Measurements from ENCODE around the gene INSC. TPM values are rescaled to one million over a fixed set of nuclear protein-coding genes. Genes with fewer than 3 reads are reported as not detected.

Gene INSC
- total and polyA plus RNA-seq, 12 donors = 0.19 to 0.76 (median 0.60) TPM; not detected in 4

DNA sequence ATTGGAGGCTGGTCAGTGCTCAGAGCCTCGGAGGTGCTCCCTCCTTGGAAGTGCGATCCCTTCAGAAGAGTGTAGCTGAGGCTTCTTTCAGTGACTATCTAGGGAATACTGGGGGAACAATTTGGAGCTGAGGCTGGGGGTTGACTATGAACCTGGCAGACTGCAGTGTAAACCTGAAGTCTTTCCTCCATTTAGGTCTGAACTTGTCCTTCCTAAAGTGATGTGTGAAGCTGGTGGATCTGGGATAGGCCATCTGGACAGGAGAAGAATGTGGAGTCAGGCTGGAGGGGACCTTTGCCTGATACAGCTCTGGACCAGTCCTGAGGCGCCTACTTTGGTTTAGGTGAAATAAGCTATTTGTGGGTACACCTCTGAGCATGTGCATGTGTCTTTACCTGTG lies 3.5 kb upstream of the INSC start:
- H3K27ac ChIP-seq = no peak overlapping the region
- ATAC-seq (no peak), DNase-seq (no peak)
- WGBS, 2 donors = 90 to 91% methylated on average over 3 of the region's 3 CpGs
- intact Hi-C loops (cut with DNase I) = no loop called here
- H3K27me3 ChIP-seq = peaks cover 0 to 21% (median 17%) of the 10 kb centered on the region in 7 donors
- TF ChIP-seq, protein P1, sequence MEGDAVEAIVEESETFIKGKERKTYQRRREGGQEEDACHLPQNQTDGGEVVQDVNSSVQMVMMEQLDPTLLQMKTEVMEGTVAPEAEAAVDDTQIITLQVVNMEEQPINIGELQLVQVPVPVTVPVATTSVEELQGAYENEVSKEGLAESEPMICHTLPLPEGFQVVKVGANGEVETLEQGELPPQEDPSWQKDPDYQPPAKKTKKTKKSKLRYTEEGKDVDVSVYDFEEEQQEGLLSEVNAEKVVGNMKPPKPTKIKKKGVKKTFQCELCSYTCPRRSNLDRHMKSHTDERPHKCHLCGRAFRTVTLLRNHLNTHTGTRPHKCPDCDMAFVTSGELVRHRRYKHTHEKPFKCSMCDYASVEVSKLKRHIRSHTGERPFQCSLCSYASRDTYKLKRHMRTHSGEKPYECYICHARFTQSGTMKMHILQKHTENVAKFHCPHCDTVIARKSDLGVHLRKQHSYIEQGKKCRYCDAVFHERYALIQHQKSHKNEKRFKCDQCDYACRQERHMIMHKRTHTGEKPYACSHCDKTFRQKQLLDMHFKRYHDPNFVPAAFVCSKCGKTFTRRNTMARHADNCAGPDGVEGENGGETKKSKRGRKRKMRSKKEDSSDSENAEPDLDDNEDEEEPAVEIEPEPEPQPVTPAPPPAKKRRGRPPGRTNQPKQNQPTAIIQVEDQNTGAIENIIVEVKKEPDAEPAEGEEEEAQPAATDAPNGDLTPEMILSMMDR (IDR thresholded peaks at IDR 0.05) = no peak
- H3K4me1 ChIP-seq = peaks cover 0 to 9% (median 0%) of the 10 kb centered on the region in 9 donors
- H3K4me3 ChIP-seq = no peak overlapping the region
- no peaks in the 10 kb centered on the region for H3K9me3 ChIP-seq
- H3K36me3 ChIP-seq = no peaks in the 10 kb centered on the region

DNA sequence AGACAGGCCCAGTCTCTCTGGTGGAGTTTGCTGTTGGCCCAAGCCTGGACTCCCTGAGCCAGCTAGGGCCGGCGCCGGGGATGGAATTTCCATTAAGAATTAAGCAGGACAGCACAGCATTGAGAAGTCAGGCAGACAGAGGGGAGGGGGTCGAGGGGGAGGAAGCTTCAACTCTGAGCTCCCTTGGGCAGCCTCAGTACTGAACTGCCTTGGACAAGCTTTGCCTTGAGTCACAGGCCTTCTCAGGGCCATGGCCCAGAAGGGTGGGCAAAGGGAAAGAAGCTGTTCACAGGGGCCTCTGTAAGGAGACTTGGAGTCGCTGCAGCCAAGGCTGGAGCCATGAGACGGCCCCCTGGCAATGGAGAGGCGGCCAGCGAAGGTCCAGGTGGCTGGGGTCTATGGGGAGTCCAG lies 2.6 kb upstream of the INSC start:
- WGBS, 2 donors = 71 to 75% methylated on average over 8 of the region's 8 CpGs
- no peak for DNase-seq
- Histone ChIP-seq H3K27ac (no peak overlapping the region), H3K4me3 (no peak overlapping the region), H3K9me3 (no peaks in the 10 kb centered on the region), H3K36me3 (no peaks in the 10 kb centered on the region), H3K4me1 (peaks cover 0 to 9% (median 0%) of the 10 kb centered on the region in 9 donors), H3K27me3 (peaks cover 0 to 24% (median 20%) of the 10 kb centered on the region in 7 donors)
- intact Hi-C loops (cut with DNase I) = no loop called here
- TF ChIP-seq, protein P1 (IDR thresholded peaks at IDR 0.05) = no peak
- peak in 2 of 8 donors; percentile 23 to 48 for ATAC-seq

DNA sequence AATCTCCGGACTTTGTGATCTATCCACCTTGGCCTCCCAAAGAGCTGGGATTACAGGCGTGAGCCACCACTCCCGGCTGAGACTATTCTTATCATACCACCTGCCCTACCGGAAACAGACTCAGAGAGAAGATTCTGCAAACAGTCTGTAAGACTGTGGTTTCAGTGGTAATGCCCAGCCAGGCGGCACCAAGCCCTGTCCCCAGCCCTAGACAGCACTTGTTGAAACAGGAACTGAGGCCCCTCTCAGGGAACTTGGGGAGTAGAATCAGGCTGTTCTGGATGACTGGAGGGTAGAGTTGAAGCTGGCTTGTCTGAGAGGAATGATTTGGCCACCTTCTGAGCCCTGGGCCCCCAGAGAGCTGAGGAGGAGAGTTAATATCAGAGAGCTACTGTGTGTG lies 1.3 kb upstream of the INSC start:
- peaks cover 0 to 9% (median 0%) of the 10 kb centered on the region in 9 donors for H3K4me1 ChIP-seq
- no peaks in the 10 kb centered on the region for H3K9me3 ChIP-seq
- DNase-seq = no peak
- no peak overlapping the region for H3K27ac ChIP-seq
- H3K27me3 ChIP-seq = peaks cover 0 to 30% (median 21%) of the 10 kb centered on the region in 7 donors
- H3K36me3 ChIP-seq = no peaks in the 10 kb centered on the region
- 82 to 90% methylated on average over 5 of the region's 5 CpGs for WGBS, 2 donors
- TF ChIP-seq, protein P1 (IDR thresholded peaks at IDR 0.05) = no peak
- ATAC-seq = no peak
- intact Hi-C loops (cut with DNase I) = no loop called here
- H3K4me3 ChIP-seq = no peak overlapping the region

DNA sequence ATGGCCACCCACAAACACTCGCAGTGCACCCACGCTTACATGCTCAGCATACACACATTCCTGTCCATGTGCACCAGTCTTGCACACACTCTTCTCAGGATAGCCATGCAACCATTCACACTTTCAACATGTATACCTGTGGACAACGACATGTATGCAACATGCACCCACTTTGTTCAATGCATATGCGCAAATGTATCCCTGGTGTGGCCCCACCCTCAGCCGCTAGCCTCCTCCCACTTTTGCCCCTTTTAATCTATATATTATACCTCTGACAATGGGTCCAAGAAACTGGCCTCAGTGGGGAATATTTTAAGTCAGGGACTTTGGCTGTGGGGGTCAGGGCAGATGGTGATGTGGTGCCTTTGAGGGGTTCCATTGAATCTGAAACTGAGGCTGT lies 963 bp downstream of the INSC start:
- DNase-seq = no peak
- no peak overlapping the region for H3K27ac ChIP-seq
- intact Hi-C loops (cut with DNase I) = no loop called here
- TF ChIP-seq, protein P1 (IDR thresholded peaks at IDR 0.05) = no peak
- no peak for ATAC-seq
- H3K27me3 ChIP-seq = peaks cover 0 to 38% (median 21%) of the 10 kb centered on the region in 7 donors
- H3K4me3 ChIP-seq = no peak overlapping the region
- H3K4me1 ChIP-seq = peaks cover 0 to 9% (median 0%) of the 10 kb centered on the region in 9 donors
- WGBS, 2 donors = 90 to 95% methylated on average over 5 of the region's 5 CpGs
- no peaks in the 10 kb centered on the region for H3K9me3 ChIP-seq
- H3K36me3 ChIP-seq = no peaks in the 10 kb centered on the region

All from heart right ventricle (tissue), 16 donors.